Measurements from ENCODE around the gene EPM2AIP1.

The EPM2AIP1 gene

GRCh38 chr3:36992806-36993325 is at the start of gene EPM2AIP1:
Gene EPM2AIP1 (minus strand): TSS chr3:36993131. CDS start chr3:36993077, 54 bp downstream.
- TF ChIP-seq, protein P1, sequence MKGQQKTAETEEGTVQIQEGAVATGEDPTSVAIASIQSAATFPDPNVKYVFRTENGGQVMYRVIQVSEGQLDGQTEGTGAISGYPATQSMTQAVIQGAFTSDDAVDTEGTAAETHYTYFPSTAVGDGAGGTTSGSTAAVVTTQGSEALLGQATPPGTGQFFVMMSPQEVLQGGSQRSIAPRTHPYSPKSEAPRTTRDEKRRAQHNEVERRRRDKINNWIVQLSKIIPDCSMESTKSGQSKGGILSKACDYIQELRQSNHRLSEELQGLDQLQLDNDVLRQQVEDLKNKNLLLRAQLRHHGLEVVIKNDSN (IDR thresholded peaks at IDR 0.05) = no peak
- TF ChIP-seq YY1 (IDR thresholded peaks at IDR 0.05; ENCODE audit: low read depth) (peak; percentile 73), REST (IDR thresholded peaks at IDR 0.05; ENCODE audit: low read depth) (no peak), TEAD4 (IDR thresholded peaks at IDR 0.05) (no peak), RAD21 (IDR thresholded peaks at IDR 0.05; ENCODE audit: low read depth) (no peak), EGR1 (IDR thresholded peaks at IDR 0.05) (no peak), TAF1 (IDR thresholded peaks at IDR 0.05; ENCODE audit: low read depth) (peak; percentile 68), EP300 (IDR thresholded peaks at IDR 0.05; ENCODE audit: borderline replicate concordance) (no peak), ZBTB7A (IDR thresholded peaks at IDR 0.05; ENCODE audit: low read depth) (no peak), NFIC (IDR thresholded peaks at IDR 0.05) (no peak), FOXM1 (IDR thresholded peaks at IDR 0.05; ENCODE audit: borderline replicate concordance, low read depth) (no peak), CREB1 (IDR thresholded peaks at IDR 0.05; ENCODE audit: low read depth) (no peak), CEBPB (IDR thresholded peaks at IDR 0.05) (no peak), TCF12 (IDR thresholded peaks at IDR 0.05; ENCODE audit: low read depth) (peak; percentile 46; the same call in 1 of the 2 replicates)
- TF ChIP-seq, protein P2, sequence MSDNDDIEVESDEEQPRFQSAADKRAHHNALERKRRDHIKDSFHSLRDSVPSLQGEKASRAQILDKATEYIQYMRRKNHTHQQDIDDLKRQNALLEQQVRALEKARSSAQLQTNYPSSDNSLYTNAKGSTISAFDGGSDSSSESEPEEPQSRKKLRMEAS (IDR thresholded peaks at IDR 0.05) = peak; percentile 80

GRCh38 chr3:37041546-37042195 is 48.7 kb upstream of the EPM2AIP1 start:
- TF ChIP-seq NFIC (IDR thresholded peaks at IDR 0.05) = 0 out of 2 replicates have a peak, but pooled peaks have one; percentile 34
- TF ChIP-seq, protein P2 (IDR thresholded peaks at IDR 0.05) = no peak

DNA sequence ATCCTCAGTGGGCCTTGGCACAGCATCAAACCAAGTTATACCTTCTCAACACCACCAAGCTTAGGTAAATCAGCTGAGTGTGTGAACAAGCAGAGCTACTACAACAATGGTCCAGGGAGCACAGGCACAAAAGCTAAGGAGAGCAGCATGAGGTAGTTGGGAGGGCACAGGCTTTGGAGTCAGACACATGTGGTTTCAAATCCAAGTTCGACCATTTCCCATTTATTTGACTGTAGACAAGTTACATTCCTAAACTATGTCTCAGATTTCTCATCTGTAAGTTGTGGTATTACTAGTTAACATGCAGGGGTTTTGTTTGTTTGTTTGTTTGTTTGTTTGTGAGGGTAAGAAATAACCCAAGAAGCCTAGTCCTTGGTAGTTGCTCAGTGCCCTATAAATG is 47.3 kb upstream of the EPM2AIP1 start:
- TF ChIP-seq, protein P1 (IDR thresholded peaks at IDR 0.05) = no peak
- TF ChIP-seq NFIC (IDR thresholded peaks at IDR 0.05) = no peak
- TF ChIP-seq EGR1 (IDR thresholded peaks at IDR 0.05) = no peak
- TF ChIP-seq TCF12 (IDR thresholded peaks at IDR 0.05; ENCODE audit: low read depth) = no peak
- TF ChIP-seq CREB1 (IDR thresholded peaks at IDR 0.05; ENCODE audit: low read depth) = no peak
- no peak for TF ChIP-seq TEAD4 (IDR thresholded peaks at IDR 0.05)
- TF ChIP-seq RAD21 (IDR thresholded peaks at IDR 0.05; ENCODE audit: low read depth) = no peak
- TF ChIP-seq, protein P2 (IDR thresholded peaks at IDR 0.05) = no peak
- no peak for TF ChIP-seq REST (IDR thresholded peaks at IDR 0.05; ENCODE audit: low read depth)
- no peak for TF ChIP-seq TAF1 (IDR thresholded peaks at IDR 0.05; ENCODE audit: low read depth)
- no peak for TF ChIP-seq YY1 (IDR thresholded peaks at IDR 0.05; ENCODE audit: low read depth)
- TF ChIP-seq ZBTB7A (IDR thresholded peaks at IDR 0.05; ENCODE audit: low read depth) = no peak
- no peak for TF ChIP-seq FOXM1 (IDR thresholded peaks at IDR 0.05; ENCODE audit: borderline replicate concordance, low read depth)

GRCh38 chr3:37039161-37039846 is 46.4 kb upstream of the EPM2AIP1 start:
- no peak for TF ChIP-seq TAF1 (IDR thresholded peaks at IDR 0.05; ENCODE audit: low read depth)
- TF ChIP-seq FOXM1 (IDR thresholded peaks at IDR 0.05; ENCODE audit: borderline replicate concordance, low read depth) = no peak
- no peak for TF ChIP-seq CREB1 (IDR thresholded peaks at IDR 0.05; ENCODE audit: low read depth)
- TF ChIP-seq, protein P1 (IDR thresholded peaks at IDR 0.05) = no peak
- TF ChIP-seq, protein P2 (IDR thresholded peaks at IDR 0.05) = no peak
- TF ChIP-seq EP300 (IDR thresholded peaks at IDR 0.05; ENCODE audit: borderline replicate concordance) = no peak
- TF ChIP-seq CEBPB (IDR thresholded peaks at IDR 0.05) = no peak
- TF ChIP-seq ZBTB7A (IDR thresholded peaks at IDR 0.05; ENCODE audit: low read depth) = no peak
- TF ChIP-seq NFIC (IDR thresholded peaks at IDR 0.05) = no peak
- no peak for TF ChIP-seq YY1 (IDR thresholded peaks at IDR 0.05; ENCODE audit: low read depth)
